NCI-H345 treated with DMSO at 0.1 percent for 48 hours (cell line): Measurements from ENCODE around the gene RASSF6.
"Not testable (repeated sequence)": the region's sequence is repeated elsewhere in the genome, so short reads cannot be mapped to it uniquely, and the experiment has no call there.

Experiments used
- DNase-seq: peaks from one replicate; lab custom pipeline; 2025; ENCODE audit not compliant: unreplicated experiment; lab: John Stamatoyannopoulos, UW

Gene RASSF6, protein sequence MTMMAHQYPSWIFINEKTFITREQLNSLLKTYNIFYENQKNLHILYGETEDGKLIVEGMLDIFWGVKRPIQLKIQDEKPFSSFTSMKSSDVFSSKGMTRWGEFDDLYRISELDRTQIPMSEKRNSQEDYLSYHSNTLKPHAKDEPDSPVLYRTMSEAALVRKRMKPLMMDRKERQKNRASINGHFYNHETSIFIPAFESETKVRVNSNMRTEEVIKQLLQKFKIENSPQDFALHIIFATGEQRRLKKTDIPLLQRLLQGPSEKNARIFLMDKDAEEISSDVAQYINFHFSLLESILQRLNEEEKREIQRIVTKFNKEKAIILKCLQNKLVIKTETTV

DNA sequence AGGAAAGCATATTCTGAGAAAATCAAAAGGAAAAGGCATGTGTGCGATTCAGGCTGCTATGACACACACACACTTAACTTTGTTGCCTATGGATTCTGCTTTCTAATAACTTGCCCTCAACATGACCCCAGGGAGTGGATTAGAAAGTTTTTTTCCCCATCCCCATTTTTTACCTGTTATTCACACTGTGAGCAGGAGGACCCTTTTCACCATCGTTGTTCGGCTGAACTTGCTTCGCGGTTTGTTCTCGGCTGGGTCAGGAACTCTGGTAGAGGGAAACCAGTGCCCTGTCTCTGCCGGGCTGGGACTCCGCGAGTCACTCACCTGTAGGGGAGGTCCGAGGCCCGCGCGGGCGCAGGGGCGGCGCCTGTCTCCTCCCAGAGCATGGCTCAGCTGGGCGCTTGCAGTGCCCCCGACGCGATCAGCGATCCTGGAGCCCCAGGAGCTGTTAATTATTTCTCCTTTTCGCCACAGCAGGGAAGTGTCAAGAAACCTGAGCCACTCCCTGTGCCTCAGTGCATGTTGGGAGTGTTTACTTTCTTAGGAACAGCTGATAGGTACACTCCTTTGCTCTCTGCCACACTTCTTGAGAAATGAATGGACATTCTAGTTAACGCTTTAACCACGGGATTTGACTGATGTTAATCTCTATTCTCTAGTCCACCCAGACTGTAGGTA is at the start of gene RASSF6:
TSS of gene RASSF6 (minus strand) at position 322 of the 678 bp plus-strand sequence. CDS start 8,641 bp downstream, outside the sequence.
- DNase-seq = peak; percentile 37

DNA sequence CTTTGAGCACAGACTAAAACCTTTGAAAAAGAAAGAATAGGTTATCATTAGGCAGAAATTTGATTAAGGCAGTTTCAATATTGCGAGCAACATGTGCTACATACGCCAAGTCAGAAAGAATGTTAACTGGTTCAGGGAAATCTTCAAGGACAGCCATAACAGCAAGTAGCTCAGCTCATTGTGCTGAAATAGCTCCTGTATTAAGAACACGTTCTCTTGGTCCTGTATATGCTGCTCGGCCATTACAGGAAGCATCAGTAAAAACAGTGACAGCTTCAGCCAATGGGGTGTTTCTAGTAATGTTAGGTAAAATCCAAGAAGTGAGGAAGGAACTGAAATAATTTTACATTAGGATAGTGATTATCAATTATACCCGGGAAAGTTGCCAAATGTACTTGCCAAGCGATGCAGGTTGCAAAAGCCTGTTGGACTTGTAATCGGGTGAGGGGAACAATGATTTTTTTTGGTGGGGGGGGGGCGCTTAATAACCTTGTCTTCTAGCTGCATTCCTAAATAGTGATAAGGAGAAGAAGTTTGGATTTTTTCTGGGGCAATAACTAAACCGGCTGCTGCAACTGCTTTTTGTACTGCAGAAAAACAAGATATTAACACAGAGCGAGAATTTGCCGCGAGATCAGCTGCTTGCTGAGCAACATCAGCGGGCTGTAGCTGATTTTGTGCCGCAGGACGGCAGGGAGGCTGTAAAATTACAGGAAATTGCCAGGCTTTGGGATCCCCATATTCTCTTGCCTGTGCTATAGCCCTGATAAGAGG is 49.4 kb upstream of the RASSF6 start:
- DNase-seq = no peak

DNA sequence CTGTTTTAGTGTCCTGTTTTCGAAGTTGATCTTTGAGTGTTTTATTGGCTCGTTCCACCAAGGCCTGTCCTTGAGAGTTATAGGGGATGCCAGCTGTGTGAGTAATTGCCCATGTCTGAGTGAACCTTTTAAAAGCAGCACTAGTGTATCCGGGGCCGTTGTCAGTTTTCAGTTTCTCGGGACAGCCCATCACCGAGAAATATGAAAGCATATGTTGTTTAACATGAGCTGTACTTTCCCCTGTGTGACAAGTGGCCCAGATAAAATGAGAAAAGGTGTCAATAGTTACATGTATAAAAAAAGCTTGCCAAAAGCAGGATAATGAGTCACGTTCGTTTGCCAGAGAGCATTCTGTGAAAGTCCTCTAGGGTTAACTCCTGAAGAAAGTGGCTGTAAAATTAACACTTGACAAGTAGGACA is 48.6 kb upstream of the RASSF6 start:
- no peak for DNase-seq

DNA sequence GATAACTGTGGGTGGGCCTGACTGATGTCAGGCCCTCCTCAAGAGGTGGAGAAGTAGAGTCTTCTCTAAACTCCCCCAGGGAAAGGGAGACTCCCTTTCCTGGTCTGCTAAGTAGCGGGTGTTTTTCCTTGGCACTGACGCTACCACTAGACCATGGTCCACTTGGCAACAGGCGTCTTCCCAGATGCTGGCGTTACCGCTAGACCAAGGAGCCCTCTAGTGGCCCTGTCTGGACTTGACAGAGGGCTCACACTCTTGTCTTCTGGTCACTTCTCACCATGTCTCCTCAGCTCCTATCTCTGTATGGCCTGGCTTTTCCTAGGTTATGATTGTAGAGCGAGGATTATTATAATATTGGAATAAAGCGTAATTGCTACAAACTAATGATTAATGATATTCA is 45.7 kb upstream of the RASSF6 start:
- not testable (repeated sequence) for DNase-seq

DNA sequence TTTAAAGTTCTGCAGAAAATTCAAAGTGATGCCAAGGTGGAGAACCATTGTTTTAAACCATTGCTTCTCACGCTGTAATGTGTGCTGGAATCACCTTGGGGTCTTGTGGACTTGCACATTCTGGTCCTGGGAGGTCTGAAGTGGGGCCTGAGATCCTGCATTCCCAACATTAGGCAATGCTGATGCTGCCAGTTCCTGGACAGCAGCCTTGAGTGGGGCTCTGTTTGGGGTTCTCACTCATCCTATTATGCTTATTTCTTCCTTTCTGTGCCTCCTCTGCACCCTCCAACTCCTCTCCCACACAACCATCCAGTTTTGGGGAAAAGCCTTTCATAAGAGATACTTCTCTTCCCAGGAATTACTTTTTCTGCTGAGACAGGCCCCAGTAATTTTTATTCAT is 44.2 kb upstream of the RASSF6 start:
- DNase-seq = no peak

DNA sequence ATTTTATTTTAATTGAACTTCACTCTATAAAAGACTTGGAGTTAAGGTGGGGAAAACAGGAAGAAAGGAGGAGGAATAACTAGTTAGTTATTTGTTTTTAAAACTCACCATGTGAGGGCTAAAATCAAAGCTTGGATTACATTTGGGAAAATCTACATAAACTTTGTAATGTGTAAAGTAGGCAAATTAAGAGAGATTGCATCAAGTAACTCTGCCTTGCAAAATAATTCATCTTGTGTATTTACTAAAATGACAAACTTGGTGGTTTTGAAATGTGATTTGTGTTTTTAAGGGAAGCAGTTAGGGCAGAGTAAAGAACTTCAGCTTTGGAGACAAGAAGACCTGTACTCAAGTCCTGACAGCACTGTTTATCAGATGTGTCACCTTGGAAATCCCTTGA is 43.3 kb upstream of the RASSF6 start:
- DNase-seq = no peak

DNA sequence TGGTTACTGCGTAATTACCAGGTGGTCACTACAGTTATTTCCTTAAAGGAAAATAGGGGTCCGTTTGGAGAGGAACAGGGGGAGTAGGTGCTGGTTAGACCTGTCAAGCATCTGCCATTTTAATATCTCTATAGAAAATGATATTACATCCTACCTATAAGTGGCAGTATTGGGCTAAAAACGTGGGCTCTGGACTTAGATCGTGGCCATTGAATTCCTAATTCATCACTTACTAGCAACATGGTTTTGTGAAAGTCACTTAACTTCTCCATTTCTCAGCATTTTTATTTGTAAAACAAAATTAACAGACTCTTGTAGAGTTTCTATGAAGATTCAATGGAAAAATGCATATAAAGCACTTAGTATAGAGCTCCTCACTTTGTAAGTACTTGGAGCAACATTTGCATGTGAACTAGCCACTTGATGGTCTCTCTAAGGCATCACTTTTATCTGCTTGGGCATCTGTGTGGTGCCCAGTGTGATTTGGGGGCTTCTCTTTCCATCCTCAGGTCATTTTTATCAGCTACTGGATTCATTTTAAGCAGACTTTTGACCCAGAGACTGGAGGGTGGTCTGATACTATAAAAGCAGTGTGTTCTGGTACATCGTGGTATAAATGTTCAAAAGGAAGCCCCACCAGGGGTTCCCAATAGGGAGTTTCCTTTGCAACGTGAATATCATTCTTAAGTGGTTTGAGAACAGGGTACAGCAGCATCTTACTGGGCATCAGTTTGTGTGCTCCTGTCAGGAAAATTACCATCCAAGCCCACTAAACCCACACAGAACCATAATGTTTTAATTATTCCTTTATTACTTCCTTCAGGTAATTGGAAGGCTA is 42.7 kb upstream of the RASSF6 start:
- DNase-seq = peak; percentile 22

DNA sequence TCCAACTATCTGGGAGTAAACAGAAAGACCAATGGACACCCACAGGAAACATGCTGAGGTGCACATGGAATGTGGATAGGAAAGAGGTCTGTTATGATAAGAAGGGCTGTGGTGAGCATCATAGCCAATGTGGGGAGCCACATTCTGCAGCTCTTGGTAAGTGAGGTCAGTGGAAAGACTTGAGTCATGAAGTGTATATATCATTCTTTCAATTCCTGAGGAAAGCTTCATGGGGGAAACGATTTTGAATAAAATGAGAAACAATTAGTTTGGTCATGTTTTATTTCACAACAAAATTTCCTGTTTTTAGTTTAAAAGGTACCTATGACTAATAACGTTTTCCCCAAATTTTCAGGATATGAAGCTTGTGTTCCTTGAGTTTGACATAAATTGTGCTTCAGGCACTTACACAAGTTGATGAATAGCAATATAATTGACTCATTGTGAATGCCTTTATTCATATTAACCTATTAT is 41.4 kb upstream of the RASSF6 start:
- no peak for DNase-seq

DNA sequence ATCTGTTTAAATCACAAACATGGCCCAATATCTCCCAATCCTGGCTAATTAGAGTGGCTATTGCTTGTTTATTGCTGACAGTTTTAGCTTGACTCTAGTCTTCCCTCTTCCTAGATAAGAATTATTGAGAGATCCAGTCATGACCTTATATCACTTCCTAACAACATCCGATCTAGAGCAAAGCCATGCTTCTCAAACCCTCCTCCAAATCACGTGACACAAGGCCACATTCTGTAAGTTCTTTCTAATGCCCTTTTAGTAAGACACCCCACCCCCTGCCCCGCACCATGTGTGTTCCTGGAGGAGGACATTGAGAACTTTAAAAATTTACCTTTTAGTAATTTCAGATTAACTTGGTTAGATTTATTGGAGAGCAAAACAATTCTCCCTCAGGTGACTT is 40.6 kb upstream of the RASSF6 start:
- DNase-seq = no peak

DNA sequence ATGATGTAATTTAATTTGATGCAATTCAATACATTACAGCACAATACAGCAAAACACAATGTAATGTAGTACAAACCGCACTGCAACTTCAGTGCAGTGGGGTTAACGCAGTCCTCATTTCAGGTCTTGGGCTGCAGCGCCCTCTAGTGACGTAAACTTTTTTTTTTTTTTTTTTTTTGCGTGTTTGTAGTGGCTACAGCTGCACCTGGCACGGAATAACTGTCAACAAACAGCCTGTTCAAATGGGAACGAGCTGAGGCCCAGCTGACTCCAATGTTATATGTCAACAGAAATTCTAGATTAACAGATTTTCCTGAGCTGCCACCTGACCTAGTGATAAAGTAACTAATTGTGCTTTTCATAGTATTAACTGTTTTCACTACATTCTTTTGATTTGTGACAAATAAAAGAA is 33.5 kb upstream of the RASSF6 start:
- DNase-seq = peak; percentile 60

DNA sequence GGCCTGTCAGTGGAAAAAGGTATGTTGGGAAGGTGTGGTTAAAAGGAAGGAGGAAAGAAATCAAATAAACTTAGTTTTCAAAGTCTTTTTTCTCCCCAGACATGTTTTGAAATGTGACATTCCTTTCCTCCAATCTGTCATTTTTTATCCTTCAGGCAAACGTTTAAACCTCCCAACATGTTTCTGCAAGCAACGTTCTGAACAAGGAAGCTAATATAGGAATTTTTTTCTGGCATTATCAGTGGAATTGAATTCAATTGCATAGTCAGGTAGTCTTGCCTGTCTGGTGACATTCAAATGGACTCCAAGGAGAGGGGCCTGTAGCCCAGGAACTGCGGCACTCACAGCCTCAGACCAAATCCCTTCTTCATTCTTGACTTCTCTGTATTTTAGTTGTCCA is 30.0 kb upstream of the RASSF6 start:
- no peak for DNase-seq

DNA sequence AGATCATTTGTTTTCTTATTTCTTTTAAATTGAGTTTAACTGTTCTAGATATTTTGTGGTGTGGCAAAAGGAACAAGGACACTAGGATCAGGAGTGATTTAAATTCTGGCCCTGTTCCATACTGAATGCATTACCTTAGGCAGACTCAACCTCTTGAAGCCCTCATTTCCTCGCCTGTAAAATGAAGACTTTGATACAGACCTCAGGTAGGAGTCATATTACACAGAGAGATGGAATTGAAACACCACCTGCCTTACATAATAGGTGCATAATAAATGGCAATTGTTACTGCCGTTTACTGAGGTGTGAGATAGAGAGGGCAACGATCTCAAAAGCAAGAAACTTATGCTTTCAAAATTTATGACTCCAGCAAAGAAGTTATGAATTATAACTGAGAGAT is 28.2 kb upstream of the RASSF6 start:
- DNase-seq = peak; percentile 77

DNA sequence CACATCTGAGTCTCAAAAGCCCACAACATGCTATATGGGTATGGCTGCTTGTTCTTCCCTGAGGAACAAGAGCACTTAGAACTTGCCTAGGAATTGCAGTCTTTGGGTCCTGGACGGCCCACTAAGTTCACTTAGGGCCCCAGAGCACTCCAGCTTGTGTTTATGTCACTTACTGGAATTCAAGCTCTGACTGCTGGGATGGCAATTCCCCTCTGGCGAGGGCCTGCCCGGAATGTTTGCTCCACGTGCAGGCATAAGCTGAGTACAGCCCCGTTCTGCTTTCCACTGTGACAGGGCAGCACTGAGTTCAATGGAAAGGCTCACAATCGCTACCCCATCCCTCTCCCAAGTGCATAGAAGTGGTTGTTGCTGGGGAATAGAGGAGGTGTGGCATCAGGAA is 25.9 kb upstream of the RASSF6 start:
- no peak for DNase-seq

DNA sequence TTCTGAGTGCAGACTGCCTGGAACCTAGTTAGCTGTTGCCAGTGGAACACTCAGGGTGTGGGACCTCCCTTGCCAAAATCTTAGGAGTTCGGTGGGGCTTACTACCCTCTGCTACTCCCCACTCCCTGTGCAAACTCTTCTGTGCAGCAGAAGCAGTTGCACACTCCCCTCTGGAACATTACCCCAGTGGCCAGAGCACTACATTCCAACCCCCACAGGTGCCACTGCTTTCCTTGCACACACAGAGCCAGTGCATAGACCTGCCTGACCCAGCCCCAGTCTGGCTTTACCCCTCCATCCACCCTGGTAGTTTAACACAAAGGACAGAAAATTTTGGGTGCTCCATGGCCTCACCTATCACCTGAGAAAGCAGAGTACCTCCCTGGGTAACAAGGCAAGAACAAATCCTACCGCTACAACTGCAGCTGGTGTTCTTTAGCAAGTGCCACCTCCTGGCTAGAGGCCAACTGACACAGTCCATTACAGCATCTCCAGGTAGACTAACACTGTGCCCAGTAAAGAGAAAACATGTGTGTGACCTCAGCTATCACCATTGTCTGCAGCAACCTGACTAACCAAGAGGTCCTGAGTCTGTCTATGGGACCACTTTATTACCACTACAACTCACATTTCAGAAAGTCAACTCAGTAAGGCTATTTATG is 11.5 kb upstream of the RASSF6 start:
- DNase-seq = peak; percentile 26

DNA sequence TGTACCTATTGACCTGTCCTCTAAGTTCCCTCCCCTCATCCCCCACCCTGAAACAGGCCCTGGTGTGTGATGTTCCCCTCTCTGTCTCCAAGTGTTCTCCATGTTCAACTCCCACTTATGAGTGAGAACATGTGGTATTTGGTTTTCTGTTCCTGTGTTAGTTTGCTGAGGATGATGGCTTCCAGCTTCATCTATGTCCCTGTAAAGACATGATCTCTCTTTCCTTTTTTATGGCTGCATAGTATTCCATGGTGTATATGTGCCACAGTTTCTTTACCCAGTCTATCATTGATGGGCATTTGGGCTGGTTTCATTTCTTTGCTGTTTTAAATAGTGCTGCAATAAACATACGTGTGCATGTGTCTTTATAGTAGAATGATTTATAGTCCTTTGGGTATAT is 8.6 kb upstream of the RASSF6 start:
- DNase-seq = not testable (repeated sequence)

DNA sequence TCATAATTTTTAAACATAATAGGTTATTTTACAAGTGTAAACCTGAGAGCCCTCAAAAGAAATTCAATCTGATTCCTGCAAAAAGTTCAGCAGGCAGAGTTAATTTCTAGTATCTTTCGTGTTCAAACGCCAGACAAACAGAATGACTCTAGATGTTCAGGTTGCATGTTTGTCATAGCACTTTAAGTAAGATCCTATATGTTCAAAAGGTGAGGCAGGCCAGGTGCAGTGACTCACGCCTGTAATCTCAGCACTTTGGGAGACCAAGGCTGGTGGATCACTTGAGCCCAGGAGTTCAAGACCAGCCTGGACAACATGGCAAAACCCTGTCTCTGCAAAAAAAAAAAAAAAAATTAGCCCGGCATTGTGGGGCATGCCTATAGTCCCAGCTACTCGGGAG is 1.1 kb upstream of the RASSF6 start:
- no peak for DNase-seq

DNA sequence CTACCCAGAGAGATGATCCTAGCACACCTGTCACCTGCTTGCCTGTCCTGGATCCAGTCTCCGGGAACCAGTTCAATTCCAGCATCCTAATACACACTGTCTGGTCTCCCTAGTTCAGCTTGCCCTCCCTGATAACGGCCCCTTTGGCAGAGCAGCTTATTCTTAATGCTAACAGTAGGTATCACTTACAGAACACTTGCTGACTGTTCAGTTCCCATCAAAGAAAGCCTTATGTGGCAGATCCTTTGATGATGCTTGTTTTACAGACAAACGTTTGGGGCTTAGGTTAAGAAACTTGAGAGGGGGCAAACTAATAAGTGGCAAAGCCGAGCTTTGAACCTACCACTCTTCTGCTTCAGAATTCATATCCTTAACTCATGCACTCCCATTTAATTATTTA is 890 bp downstream of the RASSF6 start:
- peak; percentile 41 for DNase-seq

DNA sequence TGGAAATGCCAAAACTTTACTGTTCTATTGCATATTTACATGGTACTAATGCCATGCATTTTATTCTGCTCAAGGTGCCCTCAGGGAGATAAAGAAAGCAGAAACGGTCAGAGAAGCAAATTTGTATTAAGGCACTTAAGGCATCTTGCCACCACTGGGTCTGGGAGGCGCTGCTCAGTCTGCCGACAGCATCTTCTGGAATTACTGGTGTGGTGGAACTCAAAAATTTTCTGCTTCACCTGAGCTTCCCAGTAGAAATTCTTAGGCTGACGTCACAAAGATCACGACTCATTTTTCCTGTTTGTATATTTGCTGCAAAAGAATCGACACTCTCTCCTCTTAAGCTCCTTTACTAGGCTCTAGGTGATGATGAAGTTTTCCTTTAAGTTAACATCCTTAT is 3.0 kb downstream of the RASSF6 start:
- DNase-seq = no peak

DNA sequence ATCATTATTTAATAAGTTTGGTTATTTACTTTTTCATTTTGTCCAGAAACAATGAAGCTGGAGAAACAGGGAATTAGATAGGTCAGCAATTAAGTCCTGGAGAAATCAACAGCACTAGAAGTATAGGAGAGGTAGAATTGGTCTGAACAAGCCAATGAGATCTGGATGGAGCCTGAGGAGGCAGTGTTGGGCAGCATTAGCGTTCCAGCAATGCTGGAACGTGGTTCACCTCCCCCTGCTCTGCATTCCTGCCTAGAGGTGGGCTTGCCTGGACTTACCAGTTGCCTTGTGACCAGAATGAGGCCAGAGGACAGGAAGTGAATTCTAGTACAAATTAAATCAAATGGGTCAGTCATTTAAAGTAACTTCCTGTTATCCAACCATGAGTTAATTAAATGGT is 4.6 kb downstream of the RASSF6 start:
- DNase-seq = no peak

DNA sequence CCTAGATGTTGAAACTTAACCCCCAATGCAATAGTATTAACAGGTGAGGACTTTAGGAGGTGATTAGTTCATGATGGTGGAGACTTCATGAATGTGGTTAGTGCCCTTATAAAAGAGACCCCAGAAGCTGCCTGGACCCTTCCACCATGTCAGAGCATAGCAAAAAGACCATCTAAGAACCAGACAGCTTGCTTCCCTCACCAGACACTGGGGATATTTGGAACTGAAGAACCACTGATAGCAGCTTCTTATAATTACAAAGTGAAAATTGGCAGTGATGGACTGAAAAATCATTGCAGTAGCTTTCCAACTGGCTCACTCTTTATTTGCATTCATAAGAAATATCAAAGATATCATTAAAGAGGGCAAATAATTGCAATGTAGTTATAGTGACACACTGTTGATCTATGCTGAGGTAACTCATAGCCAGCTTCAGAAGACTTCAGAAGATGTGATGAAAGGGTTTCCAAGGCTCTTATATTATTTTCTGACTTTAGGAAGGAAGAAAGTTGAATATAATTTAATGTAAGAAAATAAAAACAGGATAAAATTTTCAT is 5.8 kb downstream of the RASSF6 start:
- no peak for DNase-seq
